GM19035 (cell line): ENCODE data around the gene TRIML1.

Experiments used
- ATAC-seq: cut with Tn5 transposase; IDR thresholded peaks from one replicate; pipeline ENCODE4 v1.9.1; 2021; ENCODE audit not compliant: unreplicated experiment

Gene TRIML1

DNA sequence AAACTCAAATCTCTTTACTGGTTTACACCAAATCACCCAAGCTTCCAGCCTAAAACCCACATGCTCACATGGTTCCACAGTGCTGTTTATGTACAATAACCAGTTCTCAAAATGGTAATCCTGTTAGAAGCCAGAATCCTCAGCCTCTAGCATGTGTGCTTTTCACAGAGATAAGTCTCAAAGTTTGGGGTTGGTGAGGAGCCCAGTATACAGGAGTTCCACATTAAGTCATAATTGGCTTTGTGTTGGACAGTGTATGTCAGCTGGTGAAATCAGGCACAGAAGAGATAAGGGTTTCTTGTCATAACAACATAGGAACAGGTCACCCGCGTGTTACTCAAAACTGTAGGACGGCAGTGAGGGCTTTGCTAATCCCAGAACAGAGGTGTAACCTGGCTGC lies at the start of gene TRIML1:
TSS of gene TRIML1 (plus strand) at position 301 of the 400 bp plus-strand sequence. CDS start 118 bp downstream, outside the sequence.
- no peak for ATAC-seq

GRCh38 chr4:188092824-188093223 lies 46.4 kb upstream of the TRIML1 start:
- ATAC-seq = no peak

GRCh38 chr4:188106454-188106853 lies 32.8 kb upstream of the TRIML1 start:
- no peak for ATAC-seq

DNA sequence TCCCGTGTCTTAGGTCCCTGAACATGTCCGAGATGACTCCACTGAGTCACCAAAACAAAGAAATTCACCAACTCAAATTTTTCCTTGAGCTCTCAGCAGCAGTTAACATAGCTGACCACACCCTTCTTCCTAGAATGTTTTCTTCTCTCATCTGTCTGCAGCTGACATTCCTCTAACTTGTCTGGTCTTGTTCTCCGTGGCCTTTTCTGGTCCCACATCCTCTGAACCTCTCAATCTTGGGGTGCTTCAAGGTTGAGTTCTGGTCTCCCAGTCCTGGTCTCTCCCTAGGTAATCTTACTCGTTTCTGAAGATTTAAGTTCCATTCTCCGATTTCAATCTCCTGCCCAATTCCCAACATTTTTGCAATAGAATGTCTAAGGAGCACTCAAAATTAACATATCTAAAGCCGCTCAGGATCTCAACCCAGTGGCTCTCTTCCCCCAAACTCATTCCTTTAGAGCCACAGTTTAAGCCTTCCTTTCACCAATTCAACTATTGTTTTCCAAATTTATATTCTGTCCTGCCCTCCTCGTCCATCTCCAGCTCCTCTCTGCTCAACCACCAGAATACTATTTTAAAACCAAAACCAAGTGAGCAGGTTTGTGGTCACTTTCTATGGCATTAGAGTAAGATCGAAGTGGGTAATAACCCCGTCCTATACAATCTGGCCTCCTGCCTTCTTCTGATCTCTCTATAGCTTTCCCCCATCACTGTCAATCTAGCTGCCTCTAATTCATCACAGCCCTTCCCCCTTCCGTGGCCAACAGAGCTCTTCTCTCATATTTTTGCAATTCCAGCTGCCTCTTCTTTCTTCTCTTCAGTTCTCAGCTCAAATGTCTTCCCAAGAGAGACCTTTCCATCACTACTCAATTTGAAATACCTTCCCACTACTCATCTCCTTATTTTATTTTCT lies 31.1 kb upstream of the TRIML1 start:
- ATAC-seq = no peak

GRCh38 chr4:188109157-188109755 lies 30.0 kb upstream of the TRIML1 start, which contains the start of gene TRIML2:
TSS of gene TRIML2 (minus strand) at chr4:188109603. CDS start at chr4:188105368, 4,235 bp downstream.
- ATAC-seq = no peak

GRCh38 chr4:188110036-188110435 lies 29.2 kb upstream of the TRIML1 start:
- ATAC-seq = no peak

GRCh38 chr4:188110741-188111471 lies 28.3 kb upstream of the TRIML1 start:
- no peak for ATAC-seq

DNA sequence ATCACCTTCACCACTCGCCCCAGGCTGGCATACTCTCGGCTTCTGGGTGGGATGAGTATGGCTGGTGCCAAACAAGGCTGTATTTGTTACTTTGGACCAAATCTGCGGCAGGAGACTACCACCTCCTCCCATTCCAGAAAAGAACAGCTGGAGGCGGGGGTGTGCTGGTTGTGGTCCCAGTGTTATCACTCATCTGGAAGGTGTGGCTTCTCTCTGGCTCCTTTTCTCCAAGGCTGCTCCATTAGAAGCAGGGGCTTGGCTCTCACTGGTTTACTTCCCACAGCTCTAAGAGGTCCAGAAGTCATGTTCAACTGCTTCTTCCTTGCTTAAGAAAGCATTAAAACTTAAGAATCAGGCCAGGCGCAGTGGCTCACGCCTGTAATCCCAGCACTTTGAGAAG lies 27.3 kb upstream of the TRIML1 start:
- no peak for ATAC-seq

GRCh38 chr4:188113156-188113555 lies 26.1 kb upstream of the TRIML1 start:
- no peak for ATAC-seq

GRCh38 chr4:188117631-188118324 lies 21.5 kb upstream of the TRIML1 start:
- ATAC-seq = no peak

GRCh38 chr4:188121530-188121929 lies 17.7 kb upstream of the TRIML1 start:
- ATAC-seq = no peak

- no peak for ATAC-seq
Observed at GRCh38 chr4:188127214-188127874, 11.9 kb upstream of the TRIML1 start.

DNA sequence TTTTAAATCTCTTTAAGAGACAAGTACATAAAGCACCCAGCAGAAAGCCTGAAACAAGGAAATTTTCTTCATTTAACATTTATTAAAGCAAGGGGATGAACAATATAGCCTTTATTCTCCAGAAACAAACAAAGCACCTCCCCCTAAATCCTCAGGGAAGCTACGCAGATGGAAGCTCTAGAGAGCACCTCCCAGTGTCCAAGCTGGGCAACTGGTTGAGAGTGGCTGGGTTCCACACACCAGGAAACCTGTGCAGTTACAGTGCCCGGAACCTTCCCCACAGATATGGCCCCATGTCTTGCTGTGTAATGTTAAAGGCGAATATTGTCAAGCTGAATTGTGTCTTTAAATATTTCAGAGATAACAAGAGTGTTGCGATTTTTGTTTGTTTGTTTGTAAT lies 8.9 kb upstream of the TRIML1 start:
- no peak for ATAC-seq

- no peak for ATAC-seq
Observed at GRCh38 chr4:188132232-188132631, 7.0 kb upstream of the TRIML1 start.

DNA sequence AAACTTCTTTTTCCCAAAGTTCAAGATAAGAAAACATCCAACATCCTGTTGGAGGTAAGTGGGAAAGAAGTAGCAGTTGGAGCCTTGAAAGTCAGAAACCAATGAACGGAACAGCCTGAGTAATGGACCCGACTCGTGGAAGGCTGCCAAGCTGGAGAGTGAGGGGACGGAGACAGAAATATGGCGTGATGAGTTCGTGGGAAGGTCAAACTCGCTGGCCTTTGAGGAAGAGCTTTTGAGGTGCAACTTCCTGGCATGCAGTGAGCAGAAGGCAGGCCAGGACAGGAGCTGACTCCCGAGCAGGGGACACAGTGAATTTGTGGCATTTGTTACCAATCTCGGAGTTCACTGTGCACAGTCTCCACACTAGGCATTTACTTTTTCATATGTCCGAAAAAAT lies 1.0 kb upstream of the TRIML1 start:
- no peak for ATAC-seq

GRCh38 chr4:188139671-188140070 lies 430 bp downstream of the TRIML1 start:
- no peak for ATAC-seq

- no peak for ATAC-seq
Observed at GRCh38 chr4:188143731-188144130, 4.5 kb downstream of the TRIML1 start.

DNA sequence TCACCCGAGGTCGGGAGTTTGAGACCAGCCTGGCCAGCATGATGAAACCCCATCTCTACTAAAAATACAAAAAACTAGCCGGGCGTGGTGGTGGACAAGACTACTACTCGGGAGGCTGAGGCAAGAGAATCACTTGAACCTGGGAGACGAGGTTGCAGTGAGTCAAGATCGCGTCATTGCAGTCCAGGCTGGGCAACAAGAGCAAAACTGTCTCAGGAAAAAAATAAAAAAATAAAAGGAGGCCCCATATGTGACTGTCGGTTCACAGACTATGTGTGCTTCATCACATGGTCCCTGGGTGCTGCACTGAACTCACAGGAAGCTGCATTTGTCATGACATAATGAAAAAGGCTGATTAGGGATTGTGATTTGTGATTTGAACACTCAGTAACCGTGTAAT lies 6.4 kb downstream of the TRIML1 start:
- no peak for ATAC-seq

- no peak for ATAC-seq
Observed at GRCh38 chr4:188146618-188147017, 7.4 kb downstream of the TRIML1 start.

DNA sequence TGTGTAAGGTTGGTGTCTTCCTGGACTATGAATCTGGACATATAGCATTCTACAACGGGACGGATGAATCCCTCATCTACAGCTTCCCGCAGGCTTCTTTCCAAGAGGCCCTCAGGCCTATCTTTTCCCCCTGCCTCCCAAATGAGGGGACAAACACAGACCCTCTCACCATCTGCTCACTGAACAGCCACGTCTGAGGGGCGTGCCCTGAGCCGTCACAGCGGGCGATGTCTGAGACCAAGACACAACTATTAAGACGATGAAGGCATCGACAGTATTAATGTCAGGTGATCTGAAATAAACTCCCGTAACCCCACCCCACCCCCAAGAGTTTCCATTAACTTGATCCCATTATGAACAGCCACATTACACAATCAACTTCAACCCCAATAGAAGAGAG lies 7.9 kb downstream of the TRIML1 start:
- no peak for ATAC-seq
